SK-N-SH (cell line): ENCODE results near the gene SOX8. TPM values are rescaled to one million over a fixed set of nuclear protein-coding genes. Genes with fewer than 3 reads are reported as not detected.

Experiments
- CTCF ChIA-PET: fragments of 300-600, 350-600 bp; formaldehyde crosslinking; extraction: SDS; loops from one replicate; lab custom pipeline; 2021; lab: Yijun Ruan, JAX
- POLR2A ChIA-PET: fragments of 350-600 bp; sonication (Branson Sonifier 250); formaldehyde crosslinking; extraction: SDS; loops from one replicate; lab custom pipeline; 2020; ENCODE audit warnings: antibody characterized with exemption, inconsistent platforms; lab: Yijun Ruan, JAX
- DNase-seq: peaks from one replicate; pipeline ENCODE4 v3.0.0; 2012
- H2AFZ ChIP-seq: fragments of 200-600 bp; sonication (generic); 2 replicates; pipeline ENCODE4 v1.8.1; 2016; ENCODE audit warnings: antibody characterized with exemption, mild to moderate bottlenecking, low read depth
- H3F3A ChIP-seq: fragments of 200-600 bp; sonication (generic); replicated peaks from 2 replicates; pipeline ENCODE3; 2016; ENCODE audit warnings: antibody characterized with exemption, mild to moderate bottlenecking; ENCODE audit not compliant: insufficient read depth
- H3K27ac ChIP-seq, 2 experiments: fragments of 200-500 bp in 1 of 2; fragments of 200-600 bp in 1 of 2; sonication (Bioruptor generic) in 1 of 2; sonication (generic), shearing (Covaris generic) in 1 of 2; 2 replicates each; pipeline versions ENCODE4 v1.5.1 to v1.6.1; 2014 to 2016; ENCODE audit warnings: low read depth in 2 of 2, inconsistent platforms in 1 of 2, low read length in 1 of 2, mild to moderate bottlenecking in 1 of 2, mixed read lengths in 1 of 2
- H3K27me3 ChIP-seq: fragments of 200-600 bp; sonication (generic), shearing (Covaris generic); 2 replicates; pipeline ENCODE4 v1.6.1; 2016; ENCODE audit warnings: mixed run types; ENCODE audit not compliant: insufficient read depth
- H3K36me3 ChIP-seq, 2 experiments: fragments of 200-500 bp in 1 of 2; fragments of 200-600 bp in 1 of 2; sonication (Bioruptor generic) in 1 of 2; sonication (generic) in 1 of 2; replicated peaks in 1 of 2; 2 replicates each; pipeline versions ENCODE3 to v1.5.1; 2014 to 2016; ENCODE audit warnings: low read length in 1 of 2, mild to moderate bottlenecking in 1 of 2; ENCODE audit not compliant: insufficient read depth in 2 of 2, control insufficient read depth in 1 of 2
- H3K4me1 ChIP-seq, 2 experiments: fragments of 200-500 bp in 1 of 2; fragments of 200-600 bp in 1 of 2; sonication (Bioruptor generic) in 1 of 2; sonication (generic), shearing (Covaris generic) in 1 of 2; 2 replicates each; pipeline versions ENCODE4 v1.5.1 to v1.6.1; 2014 to 2016; ENCODE audit warnings: low read depth in 1 of 2, low read length in 1 of 2, mixed run types in 1 of 2; ENCODE audit not compliant: insufficient read depth in 2 of 2, control insufficient read depth in 1 of 2
- H3K4me2 ChIP-seq: fragments of 200-600 bp; sonication (generic), shearing (Covaris generic); 2 replicates; pipeline ENCODE4 v1.6.1; 2017; ENCODE audit warnings: mixed run types
- H3K4me3 ChIP-seq, 2 experiments: fragments of 200-500 bp in 1 of 2; fragments of 200-600 bp in 1 of 2; sonication (Bioruptor generic) in 1 of 2; sonication (generic), shearing (Covaris generic) in 1 of 2; 2 replicates each; pipeline versions ENCODE4 v1.5.1 to v1.8.1; 2014 to 2016; ENCODE audit warnings: low read depth in 2 of 2, inconsistent platforms in 1 of 2, low read length in 1 of 2, mild to moderate bottlenecking in 1 of 2, mixed read lengths in 1 of 2, moderate library complexity in 1 of 2
- H3K79me2 ChIP-seq: fragments of 200-600 bp; sonication (generic); 2 replicates; pipeline ENCODE4 v1.8.1; 2017; ENCODE audit warnings: mild to moderate bottlenecking; ENCODE audit not compliant: insufficient read depth
- H3K9ac ChIP-seq: fragments of 200-600 bp; sonication (generic); 2 replicates; pipeline ENCODE4 v1.6.1; 2017; ENCODE audit warnings: mixed run types
- H3K9me2 ChIP-seq: fragments of 200-600 bp; sonication (generic); 2 replicates; pipeline ENCODE4 v1.6.1; 2017; ENCODE audit warnings: mixed run types
- H3K9me3 ChIP-seq: fragments of 200-600 bp; sonication (generic); 2 replicates; pipeline ENCODE4 v1.6.1; 2017; ENCODE audit warnings: mixed run types, mild to moderate bottlenecking, moderate library complexity
- H4K20me1 ChIP-seq: fragments of 200-600 bp; sonication (generic); 2 replicates; pipeline ENCODE4 v1.6.1; 2017; ENCODE audit warnings: mild to moderate bottlenecking, mixed run types; ENCODE audit not compliant: insufficient read depth
- CHD2 ChIP-seq: fragments of 150-350 bp; IDR thresholded peaks from 2 replicates; pipeline ENCODE4 v1.6.1; 2018; ENCODE audit warnings: low read length; ENCODE audit not compliant: partially characterized antibody
- CTCF ChIP-seq: fragments of 200-600 bp; sonication (generic); IDR thresholded peaks from 2 replicates; pipeline ENCODE4 v1.6.1; 2017; ENCODE audit warnings: antibody characterized with exemption, mild to moderate bottlenecking, moderate library complexity
- ELF1 ChIP-seq: IDR thresholded peaks from 2 replicates; pipeline ENCODE4 v1.4.0; 2012
- FOSL2 ChIP-seq: IDR thresholded peaks from 2 replicates; pipeline ENCODE4 v1.4.0; 2012; ENCODE audit warnings: low read depth, mild to moderate bottlenecking, moderate library complexity, borderline replicate concordance
- GATA2 ChIP-seq: sonication (generic); formaldehyde crosslinking; IDR thresholded peaks from 2 replicates; pipeline ENCODE4 v1.5.0; 2020; ENCODE audit warnings: mild to moderate bottlenecking, missing genetic modification reagents
- MEF2A ChIP-seq: IDR thresholded peaks from 2 replicates; pipeline ENCODE4 v1.4.0; 2012; ENCODE audit warnings: low read depth, borderline replicate concordance
- PBX3 ChIP-seq: IDR thresholded peaks from 2 replicates; pipeline ENCODE4; 2012
- RCOR1 ChIP-seq: fragments of 150-350 bp; IDR thresholded peaks from 2 replicates; pipeline ENCODE4 v1.6.1; 2017; ENCODE audit warnings: antibody characterized with exemption, low read length
- RXRA ChIP-seq: IDR thresholded peaks from 2 replicates; pipeline ENCODE4 v1.4.0; 2012; ENCODE audit warnings: low read depth, mild to moderate bottlenecking, borderline replicate concordance
- SMC3 ChIP-seq: IDR thresholded peaks from 2 replicates; pipeline ENCODE4 v1.6.1; 2012; ENCODE audit warnings: low read depth, low read length, improper control_type of control experiment
- TAF1 ChIP-seq: IDR thresholded peaks from 2 replicates; pipeline ENCODE4 v1.6.1; 2012; ENCODE audit warnings: low read depth, mild to moderate bottlenecking, low read length, moderate library complexity, borderline replicate concordance
- TCF12 ChIP-seq: IDR thresholded peaks from 2 replicates; pipeline ENCODE4 v1.4.0; 2012
- TEAD4 ChIP-seq: IDR thresholded peaks from 2 replicates; pipeline ENCODE4 v1.4.0; 2012; ENCODE audit warnings: mild to moderate bottlenecking, borderline replicate concordance; ENCODE audit not compliant: insufficient read depth
- YY1 ChIP-seq: IDR thresholded peaks from 2 replicates; pipeline ENCODE4 v1.4.0; 2012; ENCODE audit warnings: low read depth, mild to moderate bottlenecking
- WGBS: methylation state at CpG from one replicate; pipeline ENCODE4 v1.1.6; 2017; ENCODE audit warnings: low lambda C conversion rate; 5-methylcytosine and 5-hydroxymethylcytosine counted together
- polyA plus RNA-seq, 3 experiments: library from polyadenylated mRNA; depleted of rRNA; stranded (reverse); fragments of >200 nt; gene quantifications; 2 replicates each; pipeline ENCODE4 v1.2.3, GENCODE V29; 2012
- TF ChIP-seq, protein P1 (sequence below): IDR thresholded peaks from 2 replicates; pipeline ENCODE4 v1.4.0; 2012; ENCODE audit warnings: low read depth, borderline replicate concordance
- TF ChIP-seq, protein P2 (sequence below): fragments of 150-350 bp; IDR thresholded peaks from 2 replicates; pipeline ENCODE4 v1.6.1; 2017; ENCODE audit warnings: antibody characterized with exemption, low read length, low read depth, borderline replicate concordance
- TF ChIP-seq, protein P3 (sequence below): IDR thresholded peaks from 2 replicates; pipeline ENCODE4 v1.4.0; 2012; ENCODE audit warnings: low read depth, borderline replicate concordance
- TF ChIP-seq, protein P4 (sequence below): IDR thresholded peaks from 2 replicates; pipeline ENCODE4 v1.4.0; 2012; ENCODE audit warnings: low read depth

Gene SOX8
- polyA plus RNA-seq, 1 of the 3 experiments (the other 2 are of a cell fraction) = not detected

GRCh38 chr16:965036-965395 is 16.6 kb upstream of the SOX8 start:
- peaks cover 6 to 8% of the 10 kb centered on the region in 2 experiments; a peak in 2 of 4 replicates for H3K4me1 ChIP-seq
- no peak overlapping the region for H3K9ac ChIP-seq
- WGBS = 95% methylated on average over 12 of the region's 13 CpGs
- no peaks in the 10 kb centered on the region for H3K9me2 ChIP-seq
- DNase-seq = no peak
- CTCF ChIA-PET = interaction anchor here (2.1 kb wide), 1 partner anchor 91 kb away, joined by 7 read pairs; no protein-coding TSS in a partner anchor
- H3F3A ChIP-seq = no peaks in the 10 kb centered on the region
- no peak overlapping the region for H3K4me2 ChIP-seq
- peaks cover 5% of the 10 kb centered on the region; the same call in 1 of the 2 replicates for H3K79me2 ChIP-seq
- H3K36me3 ChIP-seq = peaks cover 5 to 11% of the 10 kb centered on the region in 2 experiments
- H2AFZ ChIP-seq = no peak overlapping the region
- TF ChIP-seq, protein P1, sequence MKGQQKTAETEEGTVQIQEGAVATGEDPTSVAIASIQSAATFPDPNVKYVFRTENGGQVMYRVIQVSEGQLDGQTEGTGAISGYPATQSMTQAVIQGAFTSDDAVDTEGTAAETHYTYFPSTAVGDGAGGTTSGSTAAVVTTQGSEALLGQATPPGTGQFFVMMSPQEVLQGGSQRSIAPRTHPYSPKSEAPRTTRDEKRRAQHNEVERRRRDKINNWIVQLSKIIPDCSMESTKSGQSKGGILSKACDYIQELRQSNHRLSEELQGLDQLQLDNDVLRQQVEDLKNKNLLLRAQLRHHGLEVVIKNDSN = no peak
- TF ChIP-seq PBX3 = no peak
- no peak for TF ChIP-seq SMC3
- TF ChIP-seq, protein P2, sequence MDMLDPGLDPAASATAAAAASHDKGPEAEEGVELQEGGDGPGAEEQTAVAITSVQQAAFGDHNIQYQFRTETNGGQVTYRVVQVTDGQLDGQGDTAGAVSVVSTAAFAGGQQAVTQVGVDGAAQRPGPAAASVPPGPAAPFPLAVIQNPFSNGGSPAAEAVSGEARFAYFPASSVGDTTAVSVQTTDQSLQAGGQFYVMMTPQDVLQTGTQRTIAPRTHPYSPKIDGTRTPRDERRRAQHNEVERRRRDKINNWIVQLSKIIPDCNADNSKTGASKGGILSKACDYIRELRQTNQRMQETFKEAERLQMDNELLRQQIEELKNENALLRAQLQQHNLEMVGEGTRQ = no peak
- no peak for TF ChIP-seq GATA2 (CRISPR knock-in tag)
- no peak for TF ChIP-seq YY1
- TF ChIP-seq ELF1 = no peak
- no peaks in the 10 kb centered on the region for H3K9me3 ChIP-seq
- POLR2A ChIA-PET = no interaction called here
- H3K27me3 ChIP-seq = no peaks in the 10 kb centered on the region
- H4K20me1 ChIP-seq = no peaks in the 10 kb centered on the region
- H3K4me3 ChIP-seq = no peak overlapping the region
- no peak overlapping the region for H3K27ac ChIP-seq

DNA sequence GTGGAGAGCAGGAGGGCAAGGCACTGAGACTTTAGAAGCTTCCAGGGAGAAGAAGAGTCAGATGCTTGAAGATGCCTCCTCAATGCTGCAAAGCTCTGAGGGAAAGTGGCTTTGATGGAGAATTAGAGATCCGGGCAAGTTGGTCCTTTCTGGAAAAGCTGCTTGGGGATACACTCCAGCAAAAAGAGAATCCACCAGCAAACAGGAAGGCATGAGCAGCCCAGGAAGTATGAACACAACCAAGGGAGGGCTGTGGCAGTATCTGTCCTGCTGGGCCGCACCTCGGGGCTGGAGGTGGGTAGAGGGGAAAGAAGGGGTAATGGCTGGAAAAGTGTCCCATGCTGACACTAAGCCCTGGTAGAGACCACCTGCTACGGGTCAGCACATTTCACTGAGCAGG is 16.1 kb upstream of the SOX8 start:
- Histone ChIP-seq H2AFZ (no peak overlapping the region), H3K4me1 (peaks cover 6 to 8% of the 10 kb centered on the region in 2 experiments; a peak in 2 of 4 replicates), H3K9ac (no peak overlapping the region), H3K9me3 (no peaks in the 10 kb centered on the region), H3K4me3 (no peak overlapping the region), H3K9me2 (no peaks in the 10 kb centered on the region), H3F3A (no peaks in the 10 kb centered on the region), H3K4me2 (no peak overlapping the region), H4K20me1 (no peaks in the 10 kb centered on the region), H3K27ac (no peak overlapping the region), H3K36me3 (peaks cover 5 to 11% of the 10 kb centered on the region in 2 experiments), H3K79me2 (peaks cover 5% of the 10 kb centered on the region; the same call in 1 of the 2 replicates), H3K27me3 (no peaks in the 10 kb centered on the region)
- POLR2A ChIA-PET = no interaction called here
- DNase-seq = no peak
- 93% methylated on average over 4 of the region's 4 CpGs for WGBS
- CTCF ChIA-PET = interaction anchor here (2.1 kb wide), 1 partner anchor 91 kb away, joined by 7 read pairs; no protein-coding TSS in a partner anchor
- no peak for TF ChIP-seq PBX3
- TF ChIP-seq RCOR1 = no peak
- no peak for TF ChIP-seq YY1
- TF ChIP-seq FOSL2 = no peak
- TF ChIP-seq, protein P3, sequence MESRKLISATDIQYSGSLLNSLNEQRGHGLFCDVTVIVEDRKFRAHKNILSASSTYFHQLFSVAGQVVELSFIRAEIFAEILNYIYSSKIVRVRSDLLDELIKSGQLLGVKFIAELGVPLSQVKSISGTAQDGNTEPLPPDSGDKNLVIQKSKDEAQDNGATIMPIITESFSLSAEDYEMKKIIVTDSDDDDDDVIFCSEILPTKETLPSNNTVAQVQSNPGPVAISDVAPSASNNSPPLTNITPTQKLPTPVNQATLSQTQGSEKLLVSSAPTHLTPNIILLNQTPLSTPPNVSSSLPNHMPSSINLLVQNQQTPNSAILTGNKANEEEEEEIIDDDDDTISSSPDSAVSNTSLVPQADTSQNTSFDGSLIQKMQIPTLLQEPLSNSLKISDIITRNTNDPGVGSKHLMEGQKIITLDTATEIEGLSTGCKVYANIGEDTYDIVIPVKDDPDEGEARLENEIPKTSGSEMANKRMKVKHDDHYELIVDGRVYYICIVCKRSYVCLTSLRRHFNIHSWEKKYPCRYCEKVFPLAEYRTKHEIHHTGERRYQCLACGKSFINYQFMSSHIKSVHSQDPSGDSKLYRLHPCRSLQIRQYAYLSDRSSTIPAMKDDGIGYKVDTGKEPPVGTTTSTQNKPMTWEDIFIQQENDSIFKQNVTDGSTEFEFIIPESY = no peak
- TF ChIP-seq TCF12 = no peak
- TF ChIP-seq, protein P2 = no peak
- no peak for TF ChIP-seq RXRA
- TF ChIP-seq MEF2A = no peak
- no peak for TF ChIP-seq CTCF
- TF ChIP-seq SMC3 = no peak
- no peak for TF ChIP-seq CHD2
- no peak for TF ChIP-seq TAF1
- TF ChIP-seq, protein P4, sequence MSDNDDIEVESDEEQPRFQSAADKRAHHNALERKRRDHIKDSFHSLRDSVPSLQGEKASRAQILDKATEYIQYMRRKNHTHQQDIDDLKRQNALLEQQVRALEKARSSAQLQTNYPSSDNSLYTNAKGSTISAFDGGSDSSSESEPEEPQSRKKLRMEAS = no peak
- no peak for TF ChIP-seq TEAD4
